NCI-H146 treated with DMSO at 0.1 percent for 48 hours (cell line): ENCODE measurements around the gene DENND5B.
"Not testable (repeated sequence)": the region's sequence is repeated elsewhere in the genome, so short reads cannot be mapped to it uniquely, and the experiment has no call there.

Source experiments
- DNase-seq: peaks from one replicate; lab custom pipeline; 2025; ENCODE audit not compliant: unreplicated experiment; lab: John Stamatoyannopoulos, UW

The DENND5B gene

DNA sequence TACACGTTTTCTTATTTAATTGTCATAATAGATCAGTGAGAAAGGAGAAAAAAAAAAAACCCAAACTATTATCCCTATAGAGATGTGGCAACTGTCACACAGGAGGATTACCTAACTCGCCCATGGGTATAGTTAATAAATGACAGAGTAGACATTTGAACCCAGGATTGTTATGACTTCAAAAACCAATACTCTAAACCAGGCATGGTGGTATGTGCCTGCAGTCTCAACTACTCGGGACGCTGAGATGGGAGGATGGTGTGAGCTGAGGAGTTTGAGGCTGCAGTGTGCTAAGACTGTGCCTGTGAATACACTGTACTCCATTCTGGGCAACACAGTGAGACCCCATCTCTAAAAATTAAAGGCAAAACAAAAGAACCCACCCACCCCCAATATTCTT is 114.5 kb downstream of the DENND5B start:
- no peak for DNase-seq

DNA sequence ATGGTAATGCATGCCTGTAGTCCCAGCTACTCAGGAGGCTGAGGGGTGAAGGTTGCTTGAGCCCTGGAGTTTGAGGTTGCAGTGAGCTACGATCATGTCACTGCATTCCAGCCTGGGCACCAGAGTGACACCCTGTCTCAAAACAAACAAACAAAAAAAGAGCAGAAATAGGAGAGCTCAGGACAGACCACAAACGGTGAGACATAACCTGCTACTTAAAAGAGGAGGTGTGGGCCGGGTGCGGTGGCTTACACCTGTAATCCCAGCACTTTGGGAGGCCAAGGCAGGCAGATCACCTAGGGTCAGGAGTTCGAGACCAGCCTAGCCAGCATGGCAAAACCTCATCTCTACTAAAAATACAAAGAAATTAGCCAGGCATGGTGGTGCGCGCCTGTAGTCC is 115.3 kb downstream of the DENND5B start:
- not testable (repeated sequence) for DNase-seq

DNA sequence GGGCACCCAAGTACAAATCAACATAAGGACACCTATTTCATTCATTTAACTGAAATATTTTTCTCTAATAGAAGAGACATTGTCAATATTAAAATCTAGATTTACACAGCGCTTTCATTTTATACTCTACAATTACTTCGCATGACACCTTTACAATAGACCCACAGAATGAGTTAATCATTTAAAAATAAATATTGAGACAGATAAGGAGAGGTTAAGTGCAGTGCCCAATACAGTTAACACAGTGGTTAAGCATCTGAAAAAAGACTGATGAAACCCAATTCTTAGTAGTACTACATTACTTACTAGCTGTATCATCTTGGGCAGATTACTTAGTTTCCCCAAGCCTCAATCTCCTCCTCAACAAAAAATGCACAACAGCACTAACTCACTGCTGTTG is 116.2 kb downstream of the DENND5B start:
- peak; percentile 57 for DNase-seq

DNA sequence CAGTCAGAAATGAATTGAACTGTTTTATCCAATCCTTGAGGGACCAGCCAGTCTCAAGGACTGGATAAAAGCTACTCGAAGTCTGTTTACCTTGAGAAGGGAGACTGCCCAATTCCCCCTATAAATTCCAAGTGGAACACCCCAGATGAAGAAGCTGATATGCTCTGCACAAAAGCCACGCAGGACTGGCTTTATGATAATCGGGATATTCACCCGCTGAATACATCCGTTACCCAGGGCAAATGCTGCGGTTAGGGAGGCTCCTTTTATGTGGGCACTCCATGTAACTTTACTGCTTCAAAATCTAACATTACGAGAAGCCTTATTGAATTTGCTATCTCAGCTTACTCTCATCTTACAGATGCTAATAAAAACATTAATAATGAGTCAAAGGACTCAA is 119.1 kb downstream of the DENND5B start:
- no peak for DNase-seq

DNA sequence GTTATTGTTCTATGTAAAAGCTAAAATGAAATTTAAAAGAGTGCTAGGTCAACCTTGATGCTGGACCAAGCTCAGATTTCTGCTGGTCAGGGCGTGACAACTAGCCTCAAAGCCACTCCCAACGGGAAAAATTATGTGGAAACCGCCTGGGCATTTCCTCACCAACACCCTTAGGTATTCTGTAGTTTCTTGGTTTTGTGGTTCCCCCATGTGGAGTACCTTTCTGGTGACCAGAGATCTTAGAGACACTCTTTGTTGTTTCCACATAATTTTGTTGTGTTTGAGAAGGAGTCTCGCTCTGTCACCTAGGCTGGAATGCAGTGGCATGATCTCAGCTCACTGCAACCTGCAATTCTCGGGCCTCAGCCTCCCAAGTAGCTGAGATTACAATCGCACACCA is 119.9 kb downstream of the DENND5B start:
- DNase-seq: no peak

DNA sequence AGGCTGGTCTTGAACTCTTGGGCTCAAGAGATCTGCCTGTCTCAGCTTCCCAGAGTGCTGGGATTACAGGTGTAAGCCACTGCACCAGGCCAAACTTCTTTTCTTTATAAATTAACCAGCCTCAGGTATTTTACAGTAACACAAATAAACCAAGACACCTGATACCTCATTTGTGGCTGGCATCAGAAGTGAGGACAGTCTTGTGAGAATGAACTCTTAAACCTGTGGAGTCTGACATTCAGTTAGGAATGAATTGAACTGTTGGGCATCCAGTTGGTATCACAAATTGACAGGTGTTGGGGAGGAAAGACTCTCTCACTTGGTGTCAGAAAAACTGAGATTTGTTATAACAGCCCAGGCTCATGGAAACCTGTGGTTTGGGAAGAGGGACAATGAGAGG is 120.5 kb downstream of the DENND5B start:
- DNase-seq: no peak

DNA sequence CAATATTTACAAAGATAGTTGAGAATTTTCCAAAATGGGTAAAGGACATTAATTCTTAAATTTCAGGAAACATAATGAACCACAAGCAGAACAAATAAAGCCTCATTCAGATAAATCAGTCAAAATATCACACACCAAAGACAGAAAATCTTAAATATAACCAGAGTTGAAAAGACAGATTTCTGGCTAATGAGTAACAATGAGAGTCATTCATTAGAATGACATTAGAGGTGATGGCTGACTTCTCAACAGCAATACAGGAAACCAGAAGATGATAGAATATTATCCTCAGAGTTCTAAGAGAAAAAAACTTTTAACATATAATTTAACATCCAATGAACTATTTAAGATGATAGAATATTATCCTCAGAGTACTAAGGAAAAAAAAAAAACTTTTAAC is 124.2 kb downstream of the DENND5B start:
- DNase-seq: no peak

DNA sequence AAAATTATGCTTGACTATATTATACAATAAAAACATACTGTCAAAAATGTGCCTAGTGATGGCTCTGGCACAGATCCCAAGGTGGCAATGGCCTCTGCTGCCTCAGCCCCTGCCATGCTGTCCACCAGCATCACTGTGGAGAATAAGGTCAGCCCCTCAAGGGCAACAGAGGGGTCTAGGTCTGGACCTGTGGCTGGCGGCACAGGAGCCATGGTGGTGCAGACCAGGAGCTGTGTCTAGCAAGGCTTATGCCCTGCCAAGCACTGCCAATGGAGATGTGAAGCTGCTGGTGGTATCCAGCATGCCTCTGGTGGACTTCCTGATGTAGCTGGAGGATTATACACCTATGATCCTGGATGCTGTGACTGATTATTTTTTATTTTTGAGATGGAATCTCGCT is 125.9 kb downstream of the DENND5B start:
- DNase-seq: no peak

DNA sequence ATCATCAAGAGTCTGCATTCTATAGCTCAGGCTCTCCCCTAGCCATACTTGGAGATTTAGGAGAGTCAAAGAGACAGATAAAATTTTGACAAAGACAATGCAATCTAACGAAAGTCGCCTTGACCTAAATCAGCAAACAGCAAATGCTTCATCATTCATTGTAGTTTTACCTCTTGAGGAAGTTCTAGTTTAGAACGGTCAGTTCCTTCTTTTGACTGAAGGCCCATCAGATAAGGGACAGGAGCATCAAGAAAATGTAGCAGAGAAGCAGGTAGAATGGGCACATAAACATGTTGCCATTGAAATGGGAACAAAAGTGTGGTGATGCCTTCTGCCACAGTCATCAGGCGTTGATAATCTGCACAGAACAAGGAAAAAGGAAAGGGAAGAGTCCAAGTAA is 130.9 kb downstream of the DENND5B start:
- DNase-seq: no peak

DNA sequence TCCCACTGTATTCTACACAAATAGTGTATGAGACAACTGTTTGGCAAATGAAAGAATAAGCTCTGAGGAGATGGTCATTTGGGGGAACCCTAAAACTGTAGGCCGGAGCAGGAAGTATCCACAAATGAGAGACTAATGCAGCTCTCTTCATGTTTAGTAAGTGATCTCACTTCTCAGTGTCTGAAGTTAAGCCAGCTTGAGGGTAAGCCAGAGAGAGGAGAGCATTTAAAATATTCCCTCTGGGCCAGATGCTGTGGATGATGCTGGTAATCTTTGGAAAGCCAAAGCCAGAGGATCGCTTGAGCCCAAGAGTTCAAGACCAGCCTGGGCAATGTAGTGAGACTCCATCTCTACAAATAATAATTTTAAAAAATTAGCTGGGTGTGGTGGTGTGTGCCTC is 134.4 kb downstream of the DENND5B start:
- no peak for DNase-seq

DNA sequence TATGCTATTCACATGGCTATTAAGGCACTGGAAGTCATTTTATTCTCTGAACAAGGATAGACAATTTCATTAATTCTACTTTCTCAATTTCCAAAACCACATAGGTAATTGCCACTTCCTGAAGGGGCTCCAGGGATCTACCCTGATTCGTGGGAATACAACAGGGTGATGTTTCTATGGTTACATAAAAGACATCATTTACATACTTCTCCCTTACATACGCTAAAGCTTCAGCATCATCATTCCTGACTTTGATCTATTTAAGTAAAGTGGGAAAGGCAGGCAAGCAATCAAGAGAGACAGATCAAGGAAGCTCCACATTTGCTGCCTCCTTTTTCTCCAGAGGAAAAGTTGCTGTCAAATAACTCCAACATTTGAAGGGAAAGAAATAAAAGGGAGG is 146.2 kb downstream of the DENND5B start:
- no peak for DNase-seq

DNA sequence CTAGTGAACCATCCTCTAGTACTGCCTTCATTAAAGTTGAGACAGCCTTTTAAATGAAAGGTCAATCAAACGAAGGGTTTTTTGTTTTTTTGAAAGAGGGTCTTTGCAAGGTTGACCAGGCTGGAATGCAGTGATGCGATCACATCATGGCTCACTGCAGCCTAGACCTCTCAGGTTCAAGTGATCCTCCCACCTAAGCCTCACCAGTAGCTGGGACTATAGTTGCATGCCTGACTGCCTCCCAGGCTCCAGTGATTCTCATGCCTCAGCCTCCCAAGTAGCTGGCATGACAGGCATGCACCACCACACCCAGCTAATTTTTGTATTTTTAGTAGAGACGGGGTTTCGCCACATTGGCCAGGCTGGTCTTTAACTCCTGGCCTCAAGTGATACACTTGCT is 150.3 kb downstream of the DENND5B start:
- no peak for DNase-seq

DNA sequence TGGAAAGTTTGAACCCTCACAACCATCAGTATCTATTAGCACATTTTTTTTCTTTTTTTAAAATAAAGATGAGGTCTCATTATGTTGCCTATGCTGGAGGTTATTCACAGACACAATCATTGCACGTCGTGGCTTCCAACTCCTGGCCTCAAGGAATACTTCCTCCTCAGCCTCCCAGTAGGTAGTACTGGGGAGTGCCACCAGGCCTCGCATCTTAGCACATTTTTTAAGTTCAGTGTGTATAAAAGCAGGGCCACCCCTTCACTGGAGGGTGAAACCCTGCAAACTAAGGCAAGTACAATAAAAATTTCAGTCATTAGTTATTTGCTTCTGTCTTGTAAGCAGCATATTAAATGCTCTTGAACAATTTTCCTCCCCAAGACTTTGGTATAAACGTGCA is 150.8 kb downstream of the DENND5B start:
- no peak for DNase-seq

DNA sequence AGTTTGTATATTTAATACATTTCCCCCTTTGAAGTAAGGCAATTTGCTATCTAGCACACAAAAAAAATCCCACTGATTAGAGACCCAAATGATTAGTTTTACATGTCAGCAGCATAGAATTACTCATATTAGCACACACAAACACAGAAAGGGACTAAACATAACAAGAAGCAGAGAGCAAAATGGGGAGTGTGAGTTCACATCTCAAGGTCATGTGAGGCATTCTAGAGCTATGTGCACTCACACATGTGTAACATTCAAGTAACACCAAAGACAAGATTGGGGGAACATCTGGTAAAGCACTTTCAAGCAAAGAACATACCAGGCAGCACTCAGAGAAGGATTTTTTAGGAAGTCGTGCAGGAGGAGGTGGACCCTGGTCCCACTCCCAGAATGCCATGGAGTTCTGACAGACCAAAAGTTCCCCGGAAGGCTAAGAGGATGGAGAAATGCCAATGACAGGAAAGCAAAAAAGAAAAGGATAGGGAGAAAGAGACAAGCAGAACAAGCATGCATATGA is 159.2 kb downstream of the DENND5B start:
- DNase-seq: no peak

DNA sequence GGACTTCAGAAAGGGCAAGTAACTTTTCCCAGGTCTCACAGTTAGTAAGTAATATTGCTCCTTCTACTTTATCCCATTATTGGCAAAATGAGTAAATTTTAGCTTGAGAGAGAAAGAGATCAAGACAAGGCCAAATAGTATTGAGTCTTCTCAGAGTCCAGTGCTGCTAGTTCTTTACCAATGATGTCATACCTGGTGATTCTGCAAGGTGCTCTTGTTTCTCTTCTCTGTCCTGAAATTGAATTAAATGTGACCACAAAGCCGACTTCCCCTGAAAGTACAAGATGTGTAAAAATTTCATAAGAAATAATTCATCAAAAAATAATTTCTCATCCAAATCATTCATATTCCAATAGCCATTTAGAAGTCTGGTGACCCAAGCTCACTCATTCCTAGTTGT is 167.5 kb downstream of the DENND5B start:
- DNase-seq: no peak

DNA sequence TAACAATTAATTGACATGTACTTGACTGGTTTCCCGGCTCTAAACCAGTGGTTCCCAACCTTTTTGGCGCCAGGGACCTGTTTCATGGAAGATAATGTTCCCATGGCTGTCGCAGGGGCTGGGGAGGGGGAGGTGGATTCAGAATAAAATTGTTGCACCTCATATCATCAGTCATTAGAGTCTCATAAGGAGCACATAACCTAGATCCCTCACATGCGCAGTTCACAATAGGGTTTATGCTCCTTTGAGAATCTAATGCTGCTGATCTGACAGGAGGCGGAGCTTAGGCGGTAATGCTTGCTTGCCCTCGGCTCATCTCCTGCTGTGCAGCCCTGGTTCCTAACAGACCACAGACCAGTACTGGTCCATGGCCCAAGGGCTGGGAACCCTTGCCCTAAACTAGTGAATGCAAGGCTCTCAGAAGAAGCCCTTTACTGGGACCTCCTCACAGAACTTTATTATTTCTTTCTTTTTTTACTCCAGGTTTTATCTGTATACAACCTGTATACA is 178.6 kb downstream of the DENND5B start:
- DNase-seq: no peak

DNA sequence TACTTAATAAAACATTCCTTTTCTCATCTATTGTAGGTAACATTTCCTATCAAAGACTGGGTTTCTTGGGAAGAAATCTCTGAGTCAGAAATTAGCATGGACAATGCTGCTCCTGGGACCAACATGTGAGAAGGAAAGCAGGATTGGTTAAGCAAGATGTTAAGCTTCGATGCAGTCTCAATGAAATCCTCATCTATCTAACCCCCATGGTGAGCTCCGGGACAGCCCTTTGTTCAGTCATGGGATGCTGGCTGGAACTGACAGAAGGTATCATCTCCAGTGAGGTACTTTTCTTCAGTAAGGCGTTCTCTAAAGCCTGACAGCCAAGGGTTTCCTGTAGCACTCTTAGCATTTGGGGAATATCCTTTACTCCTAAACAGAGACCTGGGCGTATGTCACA is 182.2 kb downstream of the DENND5B start:
- no peak for DNase-seq

DNA sequence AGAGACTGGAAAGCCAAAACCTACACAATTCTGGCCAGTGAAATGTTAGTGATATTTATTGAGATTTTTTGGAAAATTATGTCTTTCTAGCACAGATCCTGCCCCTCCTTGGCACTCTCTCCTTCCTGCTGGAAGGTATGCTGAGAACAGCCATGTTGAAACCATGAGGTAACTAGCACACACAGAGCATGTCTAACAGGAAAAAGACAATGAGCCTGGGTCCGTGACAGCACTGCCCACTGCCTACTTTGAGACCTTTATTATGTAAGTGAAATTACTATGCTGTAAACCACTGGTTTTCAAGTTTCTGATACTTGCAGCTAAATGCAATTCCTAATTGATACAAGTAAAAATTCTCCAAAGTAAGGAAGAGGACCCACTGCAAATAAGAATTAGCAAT is 183.4 kb downstream of the DENND5B start:
- no peak for DNase-seq

DNA sequence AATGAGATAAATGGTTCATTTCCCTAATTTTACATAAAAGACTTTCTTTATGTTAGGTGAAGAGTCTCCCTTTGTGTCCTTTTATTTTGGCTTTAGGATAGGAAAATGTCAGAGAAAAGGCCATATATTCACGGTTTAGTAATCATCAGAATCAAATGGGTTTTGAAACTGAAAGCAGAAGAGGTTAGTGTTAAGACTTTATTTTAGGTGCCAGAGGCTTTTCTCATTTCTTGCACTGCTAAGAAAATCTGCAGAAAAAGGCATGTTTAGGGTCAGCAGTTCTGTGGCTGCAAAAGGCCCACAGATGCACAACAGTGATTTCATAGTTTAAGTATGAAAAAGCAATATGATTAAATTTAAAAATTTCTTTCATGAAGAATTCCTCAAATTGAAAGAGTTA is 184.6 kb downstream of the DENND5B start:
- no peak for DNase-seq

DNA sequence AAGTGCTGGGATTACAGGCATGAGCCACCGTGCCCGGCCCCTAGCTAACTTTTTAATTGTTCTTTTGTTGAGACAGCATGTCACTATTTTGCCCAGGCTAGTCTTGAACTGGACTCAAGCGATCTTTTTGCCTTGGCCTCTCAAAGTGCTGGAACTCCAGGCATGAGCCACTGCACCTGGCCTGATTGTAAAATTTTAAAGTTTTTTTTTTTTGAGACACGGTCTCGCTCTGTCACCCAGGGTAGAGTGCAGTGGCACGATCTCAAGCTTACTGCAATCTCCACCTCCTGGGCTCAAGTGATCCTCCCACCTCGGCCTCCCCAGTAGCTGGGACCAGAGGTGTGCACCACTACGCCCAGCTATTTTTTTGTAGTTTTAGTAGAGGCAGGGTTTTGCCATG is 185.9 kb downstream of the DENND5B start:
- DNase-seq: no peak

DNA sequence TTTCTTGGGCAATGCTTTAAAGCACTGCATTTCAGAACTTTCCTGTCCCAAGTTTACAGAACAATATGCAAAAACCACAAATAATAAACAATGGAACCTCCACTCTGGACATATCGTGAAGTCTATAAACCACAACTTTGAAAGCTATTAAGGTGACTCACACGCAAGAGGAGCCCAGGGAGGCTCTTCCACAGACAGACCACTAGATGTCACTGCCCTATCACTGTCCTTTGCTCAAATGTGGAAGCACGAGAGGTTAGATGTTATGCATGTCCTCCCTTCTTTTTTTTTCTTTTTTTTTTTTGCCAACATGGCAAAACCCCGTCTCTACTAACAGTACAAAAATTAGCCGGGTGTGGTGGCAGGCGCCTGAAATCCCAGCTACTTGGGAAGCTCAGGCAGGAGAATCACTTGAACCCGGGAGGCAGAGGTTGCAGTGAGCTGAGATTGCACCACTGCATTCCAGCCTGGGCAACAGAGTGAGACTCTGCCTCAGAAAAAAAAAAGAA is 187.8 kb downstream of the DENND5B start:
- DNase-seq: peak; percentile 78

DNA sequence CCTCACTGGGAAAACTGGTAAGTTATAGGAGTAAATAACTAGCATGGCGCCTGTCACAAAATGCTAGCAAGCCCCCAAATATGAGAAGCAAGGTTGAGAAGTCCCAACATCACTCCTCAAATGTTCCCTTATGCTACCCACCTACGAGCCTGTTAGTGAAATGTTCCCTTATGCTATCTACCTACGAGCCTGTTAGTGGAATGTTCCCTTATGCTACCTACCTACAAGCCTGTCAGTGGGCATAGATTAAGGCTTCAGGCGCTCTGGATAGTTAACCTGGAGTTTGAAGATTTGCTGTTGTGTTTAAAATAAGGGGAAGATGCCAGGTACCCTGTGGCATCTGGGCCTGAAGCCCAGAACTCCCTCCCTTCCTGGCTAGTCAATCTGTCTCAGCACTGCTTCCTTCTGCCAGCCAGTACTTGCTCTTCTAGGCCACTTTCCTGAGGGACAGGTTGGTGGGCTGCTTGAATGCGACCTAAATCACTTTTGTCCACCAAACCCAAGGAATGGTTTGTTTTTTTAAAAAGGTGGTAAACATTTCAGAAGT is 197.9 kb downstream of the DENND5B start:
- no peak for DNase-seq

DNA sequence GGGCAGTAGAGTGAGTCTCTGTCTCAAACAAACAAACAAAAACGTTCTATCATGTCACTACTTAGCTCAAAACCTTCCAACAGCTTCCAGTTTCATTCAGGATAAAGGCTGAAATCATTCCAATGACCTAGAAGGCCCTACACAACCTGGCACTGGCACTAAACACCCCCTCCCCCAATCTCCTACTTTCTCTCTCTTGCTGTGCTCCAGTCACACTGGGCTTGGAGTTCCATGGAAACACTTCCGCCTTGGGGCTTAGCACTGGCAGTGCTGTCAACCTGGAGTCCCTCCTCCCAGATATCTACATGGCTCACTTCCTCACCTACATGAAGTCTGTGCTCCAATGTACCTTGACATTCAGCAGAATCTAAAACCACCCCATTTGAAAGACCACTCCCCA is 199.9 kb downstream of the DENND5B start:
- DNase-seq: no peak
